Vagina (tissue), 2 donors: Measurements from ENCODE around the gene ADCK2. TPM values are rescaled to one million over a fixed set of nuclear protein-coding genes. Genes with fewer than 3 reads are reported as not detected.
"Not testable (repeated sequence)": the region's sequence is repeated elsewhere in the genome, so short reads cannot be mapped to it uniquely, and the experiment has no call there.

Experiments
- DNase-seq, 2 donors: peaks; one replicate each; pipeline ENCODE4 v3.0.0-alpha.2; 2017; ENCODE audit errors: extremely low spot score in 2 of 2
- H3K27ac ChIP-seq: fragments of 200-600 bp; sonication (generic); one replicate; pipeline ENCODE4 v1.5.1; 2019
- H3K27me3 ChIP-seq: fragments of 200-600 bp; sonication (generic); one replicate; pipeline ENCODE4 v1.5.1; 2019
- H3K36me3 ChIP-seq, 2 donors: fragments of 200-600 bp; sonication (generic); one replicate each; pipeline ENCODE4 v1.5.1; 2017 to 2019
- H3K4me1 ChIP-seq: fragments of 200-600 bp; sonication (generic); one replicate; pipeline ENCODE4 v1.5.1; 2019
- H3K4me3 ChIP-seq, 2 donors: fragments of 200-600 bp; sonication (generic); 1 replicate in 1 of 2; 2 replicates in 1 of 2; pipeline ENCODE4 v1.5.1; 2016 to 2019
- H3K9me3 ChIP-seq: fragments of 200-600 bp; sonication (generic); one replicate; pipeline ENCODE4 v1.5.1; 2019
- POLR2A ChIP-seq, 2 donors: fragments of 450-650 bp; IDR thresholded peaks; one replicate each; pipeline ENCODE4 v1.6.1; 2017; ENCODE audit warnings: antibody characterized with exemption in 2 of 2, mild to moderate bottlenecking in 2 of 2, moderate library complexity in 2 of 2
- POLR2AphosphoS5 ChIP-seq, 2 donors: sonication (generic); formaldehyde crosslinking; IDR thresholded peaks; one replicate each; pipeline ENCODE4 v1.9.0; 2017; ENCODE audit warnings: antibody characterized with exemption in 2 of 2, mild to moderate bottlenecking in 2 of 2, low read depth in 1 of 2; ENCODE audit not compliant: insufficient read depth in 1 of 2
- intact Hi-C: fragments of 100-400 bp; cut with DNase I; formaldehyde crosslinking; loops from one replicate; pipeline ENCODE4 v1.15.1; 2023
- total RNA-seq: library from RNA; depleted of rRNA; stranded (reverse); fragments of >200 nt; gene quantifications from one replicate; pipeline ENCODE4 v1.2.3, GENCODE V29; 2016
- TF ChIP-seq, protein P1 (sequence below), 3 experiments: fragments of 450-650 bp in 2 of 3; fragments of 200-600 bp in 1 of 3; sonication (generic) in 1 of 3; IDR thresholded peaks; one replicate each; pipeline ENCODE4 v1.5.1; 2017 to 2019; ENCODE audit warnings: antibody characterized with exemption in 3 of 3, mild to moderate bottlenecking in 2 of 3, moderate library complexity in 2 of 3

The ADCK2 gene
- total RNA-seq, 1 donor from 2014 or later = 21.1 TPM

DNA sequence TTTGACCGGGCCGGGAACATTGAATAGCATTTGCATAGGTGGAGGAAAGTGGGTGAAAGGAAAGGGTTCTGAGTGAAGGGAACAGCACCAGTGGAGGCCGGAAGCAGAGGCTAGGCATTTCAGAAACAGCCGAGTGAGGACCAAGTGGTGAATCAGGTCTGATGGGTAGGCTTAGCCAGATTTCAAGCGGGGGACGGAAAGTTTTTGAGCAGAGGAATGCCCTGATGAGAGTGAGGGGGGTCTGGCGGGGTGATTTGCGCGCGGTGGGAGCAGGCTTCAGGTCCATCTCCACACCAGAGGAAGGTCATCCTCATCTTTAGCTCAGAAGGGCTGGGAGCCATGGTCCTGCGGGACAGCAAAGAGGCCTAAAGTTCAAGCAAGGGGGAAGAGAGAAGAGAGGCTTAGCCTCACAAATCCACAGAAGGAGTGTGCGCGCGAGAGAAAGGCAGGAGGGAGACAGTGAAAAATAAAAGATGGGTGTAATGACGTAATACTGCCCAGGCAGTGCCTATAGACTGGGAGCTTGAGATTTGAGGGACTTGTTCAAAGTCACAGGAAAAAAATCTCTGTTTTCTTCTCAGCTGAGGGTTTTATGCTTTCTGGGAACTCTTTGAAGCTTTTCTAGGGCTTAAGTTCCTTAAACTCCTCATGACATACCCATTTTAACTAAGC lies 31.1 kb upstream of the ADCK2 start:
- intact Hi-C loops = no loop called here
- no peak for DNase-seq
- Histone ChIP-seq H3K9me3 (no peaks in the 10 kb centered on the region), H3K36me3 (no peaks in the 10 kb centered on the region), H3K27me3 (no peaks in the 10 kb centered on the region), H3K27ac (peak overlapping the region; percentile 82), H3K4me3 (peak overlapping the region; percentile 66 to 91), H3K4me1 (peaks cover 34% of the 10 kb centered on the region)
- TF ChIP-seq POLR2A (IDR thresholded peaks at IDR 0.05) = no peak
- TF ChIP-seq POLR2AphosphoS5 (IDR thresholded peaks at IDR 0.05; ENCODE audit: insufficient read depth in 1 of 2, low read depth in 1 of 2) = no peak
- TF ChIP-seq, protein P1, sequence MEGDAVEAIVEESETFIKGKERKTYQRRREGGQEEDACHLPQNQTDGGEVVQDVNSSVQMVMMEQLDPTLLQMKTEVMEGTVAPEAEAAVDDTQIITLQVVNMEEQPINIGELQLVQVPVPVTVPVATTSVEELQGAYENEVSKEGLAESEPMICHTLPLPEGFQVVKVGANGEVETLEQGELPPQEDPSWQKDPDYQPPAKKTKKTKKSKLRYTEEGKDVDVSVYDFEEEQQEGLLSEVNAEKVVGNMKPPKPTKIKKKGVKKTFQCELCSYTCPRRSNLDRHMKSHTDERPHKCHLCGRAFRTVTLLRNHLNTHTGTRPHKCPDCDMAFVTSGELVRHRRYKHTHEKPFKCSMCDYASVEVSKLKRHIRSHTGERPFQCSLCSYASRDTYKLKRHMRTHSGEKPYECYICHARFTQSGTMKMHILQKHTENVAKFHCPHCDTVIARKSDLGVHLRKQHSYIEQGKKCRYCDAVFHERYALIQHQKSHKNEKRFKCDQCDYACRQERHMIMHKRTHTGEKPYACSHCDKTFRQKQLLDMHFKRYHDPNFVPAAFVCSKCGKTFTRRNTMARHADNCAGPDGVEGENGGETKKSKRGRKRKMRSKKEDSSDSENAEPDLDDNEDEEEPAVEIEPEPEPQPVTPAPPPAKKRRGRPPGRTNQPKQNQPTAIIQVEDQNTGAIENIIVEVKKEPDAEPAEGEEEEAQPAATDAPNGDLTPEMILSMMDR (IDR thresholded peaks at IDR 0.05) = no peak

DNA sequence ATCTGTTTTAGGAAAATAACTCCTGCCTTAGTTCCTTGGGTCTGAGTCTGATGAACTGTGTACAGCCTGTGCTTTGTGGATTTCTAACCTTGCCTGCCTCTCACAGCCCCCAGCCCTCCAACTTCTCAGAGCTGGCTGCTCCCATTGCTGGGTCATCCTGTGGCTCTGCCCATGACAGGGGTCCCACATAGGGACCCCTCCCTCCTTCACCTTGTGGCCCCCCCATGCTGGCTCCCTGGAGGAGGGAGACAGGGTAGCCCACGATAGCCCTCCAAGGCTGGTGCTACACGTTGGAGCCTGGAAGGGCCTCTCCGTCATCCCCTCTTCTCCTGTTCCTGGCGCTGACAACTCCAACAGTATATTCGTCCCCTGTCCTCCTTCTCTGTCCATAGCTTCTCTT lies 29.3 kb upstream of the ADCK2 start:
- Histone ChIP-seq H3K27ac (no peak overlapping the region), H3K27me3 (no peaks in the 10 kb centered on the region), H3K4me3 (no peak overlapping the region), H3K4me1 (peaks cover 21% of the 10 kb centered on the region), H3K9me3 (no peaks in the 10 kb centered on the region), H3K36me3 (no peaks in the 10 kb centered on the region)
- TF ChIP-seq, protein P1 (IDR thresholded peaks at IDR 0.05) = no peak
- no peak for TF ChIP-seq POLR2AphosphoS5 (IDR thresholded peaks at IDR 0.05; ENCODE audit: insufficient read depth in 1 of 2, low read depth in 1 of 2)
- TF ChIP-seq POLR2A (IDR thresholded peaks at IDR 0.05) = no peak
- intact Hi-C loops = no loop called here
- DNase-seq = no peak

DNA sequence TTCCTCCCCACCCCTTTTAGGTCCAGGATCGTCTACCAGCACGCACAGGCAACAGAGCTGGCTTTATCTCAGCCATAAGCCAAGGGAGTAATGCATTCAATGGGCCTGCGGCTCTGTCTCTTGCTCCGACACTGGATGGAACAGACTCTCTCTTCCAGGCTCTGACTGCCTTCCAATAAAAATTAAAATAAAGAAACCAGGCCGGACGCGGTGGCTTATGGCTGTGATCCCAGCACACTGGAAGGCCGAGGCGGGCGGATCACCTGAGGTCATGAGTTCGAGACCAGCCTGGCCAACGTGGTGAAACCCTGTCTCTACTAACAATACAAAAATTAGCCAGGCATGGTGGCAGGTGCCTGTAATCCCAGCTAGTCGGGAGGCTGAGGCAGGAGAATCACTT lies 28.0 kb upstream of the ADCK2 start:
- DNase-seq, intact Hi-C loops, H3K27me3 ChIP-seq, H3K9me3 ChIP-seq, H3K27ac ChIP-seq, H3K36me3 ChIP-seq, H3K4me3 ChIP-seq, H3K4me1 ChIP-seq: not testable (repeated sequence)

DNA sequence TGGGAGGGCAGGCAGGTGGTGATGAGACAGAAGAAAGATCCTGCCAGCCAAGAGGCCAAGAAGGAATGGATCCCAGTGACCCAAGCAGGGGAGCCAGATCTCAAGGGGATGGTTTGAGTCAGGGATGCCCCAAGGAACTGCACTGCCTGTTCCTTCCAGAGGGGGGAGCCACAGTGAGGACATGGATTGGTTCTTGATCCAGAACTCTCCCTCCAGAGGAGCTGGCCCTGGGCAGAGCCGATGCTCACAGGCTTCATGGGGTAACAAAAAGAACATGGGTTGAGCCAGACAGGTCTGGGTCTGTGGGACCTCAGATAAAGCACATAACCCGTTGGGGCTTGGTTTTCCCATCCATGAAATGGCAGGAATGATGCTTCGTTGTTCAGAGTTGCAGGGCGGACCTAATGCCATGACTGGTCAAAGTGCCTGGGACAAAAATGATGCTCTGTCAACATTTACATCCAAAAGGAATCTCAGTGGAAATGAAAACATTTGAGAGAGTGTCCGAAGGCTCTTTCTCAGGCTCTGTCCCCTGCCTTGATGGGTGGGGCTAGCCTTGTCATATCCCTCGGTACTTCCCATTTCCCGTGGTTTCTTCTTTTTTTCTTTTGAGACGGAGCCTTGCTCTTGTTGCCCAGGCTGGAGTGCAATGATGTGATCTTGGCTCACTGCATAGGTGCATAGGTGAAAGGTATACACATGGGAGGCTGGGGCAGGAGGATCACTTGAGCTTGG lies 27.4 kb upstream of the ADCK2 start:
- Histone ChIP-seq H3K4me3 (no peak overlapping the region), H3K36me3 (no peaks in the 10 kb centered on the region), H3K9me3 (no peaks in the 10 kb centered on the region), H3K27me3 (no peaks in the 10 kb centered on the region), H3K27ac (no peak overlapping the region), H3K4me1 (peaks cover 6% of the 10 kb centered on the region)
- intact Hi-C loops = no loop called here
- DNase-seq = no peak
- TF ChIP-seq POLR2A (IDR thresholded peaks at IDR 0.05) (no peak), POLR2AphosphoS5 (IDR thresholded peaks at IDR 0.05; ENCODE audit: insufficient read depth in 1 of 2, low read depth in 1 of 2) (no peak)
- TF ChIP-seq, protein P1 (IDR thresholded peaks at IDR 0.05) = no peak

DNA sequence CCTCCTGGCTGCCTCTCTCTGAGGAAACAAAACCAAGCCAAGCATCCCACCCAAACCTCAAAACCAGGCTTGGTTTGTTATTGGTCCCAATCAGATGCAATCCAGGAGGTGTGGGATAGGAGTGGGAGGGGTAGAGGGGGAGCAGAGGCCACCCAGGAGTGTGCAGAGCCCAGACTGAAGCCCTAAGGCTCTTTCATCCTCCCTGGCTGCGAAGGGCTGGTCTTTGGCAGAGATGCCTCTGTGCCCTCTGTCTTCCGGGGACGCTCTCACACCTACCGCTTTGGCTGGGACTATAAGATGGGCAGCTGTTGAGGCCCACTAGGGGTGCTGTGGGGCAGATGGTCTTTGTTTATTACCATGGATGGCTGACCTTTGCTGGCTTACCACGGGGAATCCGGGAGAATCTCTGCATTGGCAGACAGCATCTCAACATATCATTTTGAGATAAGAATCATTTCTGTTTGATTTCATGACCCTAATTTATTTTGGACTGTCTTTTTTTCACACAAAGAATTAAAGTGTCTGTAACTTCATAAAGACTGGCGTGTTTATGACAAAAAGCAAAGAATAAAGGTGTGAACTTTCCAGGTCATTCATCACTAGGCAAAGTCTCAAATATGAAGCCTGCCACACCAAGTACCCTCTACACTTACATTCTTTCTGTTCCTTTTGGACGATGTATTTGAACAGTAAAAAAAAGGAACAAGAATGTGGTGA lies 25.7 kb upstream of the ADCK2 start:
- TF ChIP-seq POLR2A (IDR thresholded peaks at IDR 0.05) = no peak
- TF ChIP-seq, protein P1 (IDR thresholded peaks at IDR 0.05) = peak in 1 of 3 experiments; percentile 15
- TF ChIP-seq POLR2AphosphoS5 (IDR thresholded peaks at IDR 0.05; ENCODE audit: insufficient read depth in 1 of 2, low read depth in 1 of 2) = no peak
- DNase-seq = no peak
- intact Hi-C loops = no loop called here
- no peaks in the 10 kb centered on the region for H3K36me3 ChIP-seq
- H3K27me3 ChIP-seq = no peaks in the 10 kb centered on the region
- no peak overlapping the region for H3K27ac ChIP-seq
- H3K4me3 ChIP-seq = no peak overlapping the region
- no peaks in the 10 kb centered on the region for H3K9me3 ChIP-seq
- H3K4me1 ChIP-seq = no peaks in the 10 kb centered on the region
